ENCODE measurements around the gene UGT1A5.

UGT1A5 gene

GRCh38 chr2:233815861-233816260 lies 103.2 kb downstream of the UGT1A5 start:
- TF ChIP-seq CTCF (IDR thresholded peaks at IDR 0.05; ENCODE audit: unreplicated experiment in 3 of 3) = no peak
- Mint-ChIP-seq H3K4me3 (no peak overlapping the region), H3K4me1 (no peaks in the 10 kb centered on the region), H3K27ac (no peak overlapping the region), H3K9me3 (no peaks in the 10 kb centered on the region), H3K27me3 (ENCODE audit: low read depth) (peaks cover 9% of the 10 kb centered on the region), H3K36me3 (ENCODE audit: low read depth) (no peaks in the 10 kb centered on the region)

GRCh38 chr2:233816334-233816733 lies 103.6 kb downstream of the UGT1A5 start:
- Mint-ChIP-seq H3K27me3 (ENCODE audit: low read depth) (peaks cover 9% of the 10 kb centered on the region), H3K27ac (peak overlapping the region in 1 of 3 experiments; percentile 59), H3K4me3 (no peak overlapping the region), H3K9me3 (no peaks in the 10 kb centered on the region), H3K36me3 (ENCODE audit: low read depth) (no peaks in the 10 kb centered on the region), H3K4me1 (no peaks in the 10 kb centered on the region)
- TF ChIP-seq CTCF (IDR thresholded peaks at IDR 0.05; ENCODE audit: unreplicated experiment in 3 of 3) = no peak

DNA sequence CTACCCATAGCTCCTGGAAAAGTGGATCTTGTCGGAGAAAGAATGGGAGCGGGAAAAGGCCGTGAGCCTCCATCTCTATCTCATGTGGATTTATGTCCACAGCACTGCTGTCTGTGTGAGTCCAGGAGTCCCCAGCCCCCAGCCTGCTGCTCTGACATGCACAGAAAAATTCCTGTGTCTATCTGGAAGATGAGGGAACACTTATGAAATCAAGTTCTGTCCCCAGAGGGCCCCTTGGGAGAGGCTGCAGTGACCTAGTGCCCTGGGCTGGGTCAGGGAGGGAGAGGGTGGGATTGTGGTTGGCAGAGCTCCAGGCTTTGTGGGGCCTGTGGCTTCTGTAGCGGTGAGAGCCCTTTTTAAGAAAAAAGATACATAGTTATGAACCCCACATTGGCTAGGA lies 104.1 kb downstream of the UGT1A5 start:
- Mint-ChIP-seq H3K27me3 (ENCODE audit: low read depth) (peaks cover 8% of the 10 kb centered on the region), H3K36me3 (ENCODE audit: low read depth) (no peaks in the 10 kb centered on the region), H3K4me1 (no peaks in the 10 kb centered on the region), H3K9me3 (no peaks in the 10 kb centered on the region), H3K4me3 (no peak overlapping the region), H3K27ac (peak overlapping the region in 1 of 3 experiments; percentile 59)
- TF ChIP-seq CTCF (IDR thresholded peaks at IDR 0.05; ENCODE audit: unreplicated experiment in 3 of 3) = no peak

GRCh38 chr2:233817361-233817911 lies 104.7 kb downstream of the UGT1A5 start:
- Mint-ChIP-seq H3K36me3 (ENCODE audit: low read depth) (no peaks in the 10 kb centered on the region), H3K27ac (no peak overlapping the region), H3K4me1 (no peaks in the 10 kb centered on the region), H3K9me3 (no peaks in the 10 kb centered on the region), H3K27me3 (ENCODE audit: low read depth) (peaks cover 3% of the 10 kb centered on the region), H3K4me3 (no peak overlapping the region)
- TF ChIP-seq CTCF (IDR thresholded peaks at IDR 0.05; ENCODE audit: unreplicated experiment in 3 of 3) = no peak

- no peak overlapping the region for H3K27ac Mint-ChIP-seq
Observed at GRCh38 chr2:233817995-233818638, 105.4 kb downstream of the UGT1A5 start.

More at GRCh38 chr2:233817995-233818638, 105.4 kb downstream of the UGT1A5 start:
- no peaks in the 10 kb centered on the region for H3K4me1 Mint-ChIP-seq
- TF ChIP-seq CTCF (IDR thresholded peaks at IDR 0.05; ENCODE audit: unreplicated experiment in 3 of 3) = no peak
- H3K9me3 Mint-ChIP-seq = no peaks in the 10 kb centered on the region
- peaks cover 3% of the 10 kb centered on the region for H3K27me3 Mint-ChIP-seq (ENCODE audit: low read depth)
- no peak overlapping the region for H3K4me3 Mint-ChIP-seq
- no peaks in the 10 kb centered on the region for H3K36me3 Mint-ChIP-seq (ENCODE audit: low read depth)
